ENCODE results near the gene FAM131C. TPM values are rescaled to one million over a fixed set of nuclear protein-coding genes. Genes with fewer than 3 reads are reported as not detected.

The FAM131C gene
- total RNA-seq, 4 donors from 2014 or later = 0.28 to 0.85 TPM; not detected in 2

GRCh38 chr1:16071614-16072013 lies 1.8 kb downstream of the FAM131C start:
- no peak overlapping the region for H3K27ac ChIP-seq
- TF ChIP-seq POLR2A (IDR thresholded peaks at IDR 0.05) = no peak
- H3K4me3 ChIP-seq = no peak overlapping the region
- no peaks in the 10 kb centered on the region for H3K9me3 ChIP-seq
- DNase-seq = no peak
- H3K4me1 ChIP-seq = peaks cover 4 to 11% of the 10 kb centered on the region in 2 donors
- no peaks in the 10 kb centered on the region for H3K36me3 ChIP-seq
- no peaks in the 10 kb centered on the region for H3K27me3 ChIP-seq
- intact Hi-C loops (cut with DNase I; ENCODE audit: low total_unique reads) = loop anchor here (5.0 to 10.0 kb wide), 2 partner anchors 49 to 173 kb away; partner anchors contain the start of gene CLCNKA

- intact Hi-C loops (cut with DNase I; ENCODE audit: low total_unique reads) = loop anchor here (5.0 to 10.0 kb wide), 2 partner anchors 48 to 174 kb away; partner anchors contain the start of gene CLCNKA
- TF ChIP-seq POLR2A (IDR thresholded peaks at IDR 0.05) (no peak), CTCF (IDR thresholded peaks at IDR 0.05) (no peak)
- Histone ChIP-seq H3K4me1 (peaks cover 4 to 11% of the 10 kb centered on the region in 2 donors), H3K27ac (no peak overlapping the region), H3K4me3 (no peak overlapping the region), H3K9me3 (no peaks in the 10 kb centered on the region), H3K27me3 (no peaks in the 10 kb centered on the region), H3K36me3 (no peaks in the 10 kb centered on the region)
- no peak for DNase-seq
Observed at GRCh38 chr1:16070640-16071355, 2.7 kb downstream of the FAM131C start.

GRCh38 chr1:16068356-16069270 lies 4.8 kb downstream of the FAM131C start:
- no peak overlapping the region for H3K4me3 ChIP-seq
- H3K27ac ChIP-seq = no peak overlapping the region
- intact Hi-C loops (cut with DNase I; ENCODE audit: low total_unique reads) = no loop called here
- H3K36me3 ChIP-seq = no peaks in the 10 kb centered on the region
- DNase-seq = no peak
- TF ChIP-seq POLR2A (IDR thresholded peaks at IDR 0.05) (no peak), CTCF (IDR thresholded peaks at IDR 0.05) (no peak)
- no peaks in the 10 kb centered on the region for H3K27me3 ChIP-seq
- H3K9me3 ChIP-seq = no peaks in the 10 kb centered on the region
- H3K4me1 ChIP-seq = peaks cover 0 to 6% of the 10 kb centered on the region in 2 donors

GRCh38 chr1:16067933-16068332 lies 5.5 kb downstream of the FAM131C start:
- no peak for DNase-seq
- Histone ChIP-seq H3K4me3 (no peak overlapping the region), H3K36me3 (no peaks in the 10 kb centered on the region), H3K9me3 (no peaks in the 10 kb centered on the region), H3K4me1 (peaks cover 0 to 1% of the 10 kb centered on the region in 2 donors), H3K27ac (no peak overlapping the region), H3K27me3 (no peaks in the 10 kb centered on the region)
- TF ChIP-seq POLR2A (IDR thresholded peaks at IDR 0.05) = no peak
- no peak for TF ChIP-seq CTCF (IDR thresholded peaks at IDR 0.05)
- intact Hi-C loops (cut with DNase I; ENCODE audit: low total_unique reads) = no loop called here

GRCh38 chr1:16067127-16067768 lies 6.2 kb downstream of the FAM131C start:
- no peaks in the 10 kb centered on the region for H3K27me3 ChIP-seq
- intact Hi-C loops (cut with DNase I; ENCODE audit: low total_unique reads) = no loop called here
- no peak for DNase-seq

More at GRCh38 chr1:16067127-16067768, 6.2 kb downstream of the FAM131C start:
- Histone ChIP-seq H3K27ac (no peak overlapping the region), H3K36me3 (no peaks in the 10 kb centered on the region), H3K9me3 (no peaks in the 10 kb centered on the region), H3K4me3 (no peak overlapping the region), H3K4me1 (no peaks in the 10 kb centered on the region)
- no peak for TF ChIP-seq CTCF (IDR thresholded peaks at IDR 0.05)
- no peak for TF ChIP-seq POLR2A (IDR thresholded peaks at IDR 0.05)
